Spleen (tissue), 7 donors: ENCODE data around the gene INHA.

Experiments
- POLR2AphosphoS5 ChIP-seq, 3 donors: sonication (generic); formaldehyde crosslinking; IDR thresholded peaks; one replicate each; pipeline ENCODE4 v1.5.1; 2017; ENCODE audit warnings: antibody characterized with exemption in 3 of 3
- TF ChIP-seq, protein P1 (sequence below), 11 experiments: fragments of 200-600 bp in 7 of 11; fragments of 450-650 bp in 4 of 11; sonication (generic) in 4 of 11; IDR thresholded peaks in 8 of 11; conservative IDR thresholded peaks in 3 of 11; 1 replicate in 7 of 11; 2 replicates in 4 of 11; pipeline versions ENCODE4 v1.4.0 to v1.8.0; 2016 to 2021; ENCODE audit warnings: antibody characterized with exemption in 11 of 11, inconsistent platforms in 4 of 11, mild to moderate bottlenecking in 1 of 11
- donor health status: DM: no; HTN: no; CAD: no; lungs with moderate emphysema.
- donor health status: DM: no; HTN: no; CAD: no.
- donor health status: DM: no; HTN: no; CAD: no.

DNA sequence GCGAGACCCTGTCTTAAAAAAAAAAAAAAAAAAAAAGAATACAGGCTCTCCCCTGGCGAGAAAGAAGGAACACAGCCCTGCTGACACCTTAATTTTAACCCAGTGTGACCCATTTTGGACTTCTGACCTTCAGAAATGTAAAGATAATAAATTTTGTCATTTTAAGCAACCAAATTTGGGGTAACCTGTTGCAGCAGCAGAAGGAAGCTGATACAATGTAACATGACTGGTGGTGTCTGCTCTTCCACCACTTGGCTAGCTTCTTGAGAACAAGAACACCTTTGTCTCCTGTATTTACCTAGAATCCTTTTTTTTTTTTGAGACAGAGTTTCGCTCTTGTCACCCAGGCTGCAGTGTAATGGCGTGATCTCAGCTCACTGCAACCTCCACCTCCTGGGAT is 19.0 kb downstream of the INHA start:
- no peak for TF ChIP-seq POLR2AphosphoS5 (IDR thresholded peaks at IDR 0.05)
- TF ChIP-seq, protein P1, sequence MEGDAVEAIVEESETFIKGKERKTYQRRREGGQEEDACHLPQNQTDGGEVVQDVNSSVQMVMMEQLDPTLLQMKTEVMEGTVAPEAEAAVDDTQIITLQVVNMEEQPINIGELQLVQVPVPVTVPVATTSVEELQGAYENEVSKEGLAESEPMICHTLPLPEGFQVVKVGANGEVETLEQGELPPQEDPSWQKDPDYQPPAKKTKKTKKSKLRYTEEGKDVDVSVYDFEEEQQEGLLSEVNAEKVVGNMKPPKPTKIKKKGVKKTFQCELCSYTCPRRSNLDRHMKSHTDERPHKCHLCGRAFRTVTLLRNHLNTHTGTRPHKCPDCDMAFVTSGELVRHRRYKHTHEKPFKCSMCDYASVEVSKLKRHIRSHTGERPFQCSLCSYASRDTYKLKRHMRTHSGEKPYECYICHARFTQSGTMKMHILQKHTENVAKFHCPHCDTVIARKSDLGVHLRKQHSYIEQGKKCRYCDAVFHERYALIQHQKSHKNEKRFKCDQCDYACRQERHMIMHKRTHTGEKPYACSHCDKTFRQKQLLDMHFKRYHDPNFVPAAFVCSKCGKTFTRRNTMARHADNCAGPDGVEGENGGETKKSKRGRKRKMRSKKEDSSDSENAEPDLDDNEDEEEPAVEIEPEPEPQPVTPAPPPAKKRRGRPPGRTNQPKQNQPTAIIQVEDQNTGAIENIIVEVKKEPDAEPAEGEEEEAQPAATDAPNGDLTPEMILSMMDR (IDR thresholded peaks at IDR 0.05 in 8 of 11, conservative IDR thresholded peaks at IDR 0.05 in 3 of 11) = no peak
